ENCODE results near the gene RSL1D1. TPM values are rescaled to one million over a fixed set of nuclear protein-coding genes. Genes with fewer than 3 reads are reported as not detected.

Gene RSL1D1
- polyA plus RNA-seq, 1 experiment = 169 TPM

GRCh38 chr16:11869353-11870228 is 18.2 kb upstream of the RSL1D1 start:
- CTCF ChIA-PET = interaction anchor here (0.8 to 1.2 kb wide), 2 partner anchors 72 to 198 kb away, joined by 3 to 5 read pairs; no protein-coding TSS in a partner anchor
- no peaks in the 10 kb centered on the region for H3K9me3 ChIP-seq (ENCODE audit: control insufficient read depth, insufficient read depth, low read length)

GRCh38 chr16:11868412-11868980 is 17.2 kb upstream of the RSL1D1 start:
- no peaks in the 10 kb centered on the region for H3K9me3 ChIP-seq (ENCODE audit: control insufficient read depth, insufficient read depth, low read length)
- no peak for DNase-seq (ENCODE audit: low read depth, low spot score)
- TF ChIP-seq CTCF (IDR thresholded peaks at IDR 0.05; ENCODE audit: low read depth, low read length) = no peak
- CTCF ChIA-PET = interaction anchor here (0.9 kb wide), 1 partner anchor 199 kb away, joined by 3 read pairs; no protein-coding TSS in a partner anchor
- POLR2A ChIA-PET = interaction anchor here (0.7 kb wide), 1 partner anchor 18 kb away, joined by 3 read pairs; no protein-coding TSS in a partner anchor
- H3K27me3 ChIP-seq (ENCODE audit: control insufficient read depth, insufficient read depth, low read length) = no peaks in the 10 kb centered on the region
- no peak overlapping the region for H3K27ac ChIP-seq (ENCODE audit: low read depth, low read length)
- no peak overlapping the region for H3K4me3 ChIP-seq (ENCODE audit: low read depth, low read length)

More at GRCh38 chr16:11869353-11870228, 18.2 kb upstream of the RSL1D1 start:
- Histone ChIP-seq H3K4me3 (ENCODE audit: low read depth, low read length) (no peak overlapping the region), H3K27ac (ENCODE audit: low read depth, low read length) (no peak overlapping the region), H3K27me3 (ENCODE audit: control insufficient read depth, insufficient read depth, low read length) (no peaks in the 10 kb centered on the region)
- POLR2A ChIA-PET = no interaction called here
- DNase-seq (ENCODE audit: low read depth, low spot score) = no peak
- no peak for TF ChIP-seq CTCF (IDR thresholded peaks at IDR 0.05; ENCODE audit: low read depth, low read length)

GRCh38 chr16:11862489-11862888 is 11.1 kb upstream of the RSL1D1 start:
- ChIA-PET POLR2A (no interaction called here), CTCF (no interaction called here)
- Histone ChIP-seq H3K9me3 (ENCODE audit: control insufficient read depth, insufficient read depth, low read length) (no peaks in the 10 kb centered on the region), H3K27ac (ENCODE audit: low read depth, low read length) (no peak overlapping the region), H3K27me3 (ENCODE audit: control insufficient read depth, insufficient read depth, low read length) (no peaks in the 10 kb centered on the region), H3K4me3 (ENCODE audit: low read depth, low read length) (no peak overlapping the region)
- no peak for DNase-seq (ENCODE audit: low read depth, low spot score)
- no peak for TF ChIP-seq CTCF (IDR thresholded peaks at IDR 0.05; ENCODE audit: low read depth, low read length)

GRCh38 chr16:11857161-11857560 is 5.8 kb upstream of the RSL1D1 start:
- POLR2A ChIA-PET = no interaction called here

More at GRCh38 chr16:11857161-11857560, 5.8 kb upstream of the RSL1D1 start:
- TF ChIP-seq CTCF (IDR thresholded peaks at IDR 0.05; ENCODE audit: low read depth, low read length) = no peak
- H3K4me3 ChIP-seq (ENCODE audit: low read depth, low read length) = no peak overlapping the region
- no peaks in the 10 kb centered on the region for H3K27me3 ChIP-seq (ENCODE audit: control insufficient read depth, insufficient read depth, low read length)
- no peak overlapping the region for H3K27ac ChIP-seq (ENCODE audit: low read depth, low read length)
- H3K9me3 ChIP-seq (ENCODE audit: control insufficient read depth, insufficient read depth, low read length) = no peaks in the 10 kb centered on the region
- no peak for DNase-seq (ENCODE audit: low read depth, low spot score)
- CTCF ChIA-PET = interaction anchor here (3.4 kb wide), 1 partner anchor 211 kb away, joined by 19 read pairs; no protein-coding TSS in a partner anchor
